Cerebellar cortex (tissue), 1 donor: Measurements from ENCODE around the gene SCAMP1.
"Not testable (repeated sequence)": the region's sequence is repeated elsewhere in the genome, so short reads cannot be mapped to it uniquely, and the experiment has no call there.

Experiments used
- DNase-seq: peaks from one replicate; pipeline ENCODE4 v3.0.0-alpha.2; 2015; ENCODE audit warnings: low spot score

The SCAMP1 gene

GRCh38 chr5:78359831-78360673, at the start of gene SCAMP1:
Gene SCAMP1 (plus strand): TSS chr5:78360617. CDS start chr5:78360672, 55 bp downstream.
- DNase-seq = peak; percentile 90

- DNase-seq = no peak
Observed at GRCh38 chr5:78317515-78317914, 42.9 kb upstream of the SCAMP1 start.

GRCh38 chr5:78318337-78318736, 42.1 kb upstream of the SCAMP1 start:
- DNase-seq = no peak

DNA sequence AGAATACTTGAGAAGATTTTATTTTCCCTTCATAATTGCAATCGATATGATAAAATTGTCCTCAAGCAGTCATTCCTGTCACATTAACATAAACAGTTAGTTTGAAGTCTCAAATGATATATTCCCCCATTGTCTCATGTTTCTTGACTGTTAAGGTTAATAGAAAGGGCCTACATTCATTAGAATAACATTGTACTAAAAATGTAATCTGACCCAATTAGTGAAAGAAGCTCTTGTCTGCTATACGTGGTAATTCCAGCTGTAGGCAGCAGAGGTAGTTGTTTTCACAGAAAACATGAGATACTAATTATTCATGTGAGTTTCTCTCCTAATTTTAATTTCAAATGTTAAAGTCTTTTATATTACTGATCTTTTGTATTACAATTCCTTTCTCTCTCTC, 40.0 kb upstream of the SCAMP1 start:
- DNase-seq = peak; percentile 23

GRCh38 chr5:78323241-78323640, 37.2 kb upstream of the SCAMP1 start:
- DNase-seq = no peak

- DNase-seq = no peak
Observed at GRCh38 chr5:78326930-78327329, 33.5 kb upstream of the SCAMP1 start.

GRCh38 chr5:78327761-78328510, 32.5 kb upstream of the SCAMP1 start:
- DNase-seq = no peak

DNA sequence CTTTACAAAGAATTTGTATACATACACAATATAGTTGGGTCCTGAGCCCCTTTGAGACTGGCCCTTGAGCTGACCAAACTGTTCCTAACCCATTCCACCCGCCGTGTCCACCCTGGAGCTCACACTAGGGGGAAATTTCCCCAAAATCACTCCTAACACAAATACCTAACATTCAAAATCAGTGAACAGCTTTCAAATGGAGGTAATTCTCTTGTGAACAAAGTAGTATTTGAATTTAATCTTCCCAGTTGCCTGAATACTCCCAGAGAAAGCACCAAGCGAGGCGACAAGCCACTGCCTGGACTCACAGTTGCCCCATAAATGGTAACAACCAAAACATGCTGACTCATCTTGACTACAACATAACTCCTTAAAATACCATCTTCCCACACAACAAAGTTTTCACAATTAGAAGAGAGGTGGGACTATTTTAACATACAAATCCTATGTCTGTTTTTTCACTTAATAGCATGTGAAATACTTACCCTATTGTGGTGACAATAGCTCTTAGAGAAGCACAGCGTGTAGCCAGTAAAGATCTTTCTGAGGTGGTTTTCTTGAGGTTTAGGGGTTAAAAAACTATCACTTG, 31.7 kb upstream of the SCAMP1 start:
- no peak for DNase-seq

- no peak for DNase-seq
Observed at GRCh38 chr5:78331523-78332080, 28.8 kb upstream of the SCAMP1 start.

DNA sequence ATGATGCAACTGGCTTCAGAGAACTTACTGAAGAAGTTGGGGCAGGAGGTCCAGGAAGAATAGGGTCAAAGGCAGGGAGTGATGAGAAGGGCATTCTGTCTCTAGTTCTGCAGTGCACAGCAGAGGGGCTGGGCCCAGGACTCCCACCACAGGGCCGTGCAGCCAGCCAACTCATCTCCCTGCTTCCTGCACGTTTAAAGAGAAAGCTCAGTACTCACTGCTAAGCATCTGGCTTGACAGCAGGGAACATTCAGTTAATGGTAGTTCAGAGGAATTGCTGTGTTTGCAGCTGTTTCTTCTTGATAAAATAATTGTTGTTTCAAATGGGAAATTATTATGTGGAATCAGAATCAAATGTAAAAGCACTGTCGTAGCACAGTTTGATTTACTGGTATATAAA, 25.6 kb upstream of the SCAMP1 start:
- DNase-seq = no peak

- DNase-seq = no peak
Observed at GRCh38 chr5:78335976-78336375, 24.4 kb upstream of the SCAMP1 start.

GRCh38 chr5:78336698-78337097, 23.7 kb upstream of the SCAMP1 start:
- no peak for DNase-seq

DNA sequence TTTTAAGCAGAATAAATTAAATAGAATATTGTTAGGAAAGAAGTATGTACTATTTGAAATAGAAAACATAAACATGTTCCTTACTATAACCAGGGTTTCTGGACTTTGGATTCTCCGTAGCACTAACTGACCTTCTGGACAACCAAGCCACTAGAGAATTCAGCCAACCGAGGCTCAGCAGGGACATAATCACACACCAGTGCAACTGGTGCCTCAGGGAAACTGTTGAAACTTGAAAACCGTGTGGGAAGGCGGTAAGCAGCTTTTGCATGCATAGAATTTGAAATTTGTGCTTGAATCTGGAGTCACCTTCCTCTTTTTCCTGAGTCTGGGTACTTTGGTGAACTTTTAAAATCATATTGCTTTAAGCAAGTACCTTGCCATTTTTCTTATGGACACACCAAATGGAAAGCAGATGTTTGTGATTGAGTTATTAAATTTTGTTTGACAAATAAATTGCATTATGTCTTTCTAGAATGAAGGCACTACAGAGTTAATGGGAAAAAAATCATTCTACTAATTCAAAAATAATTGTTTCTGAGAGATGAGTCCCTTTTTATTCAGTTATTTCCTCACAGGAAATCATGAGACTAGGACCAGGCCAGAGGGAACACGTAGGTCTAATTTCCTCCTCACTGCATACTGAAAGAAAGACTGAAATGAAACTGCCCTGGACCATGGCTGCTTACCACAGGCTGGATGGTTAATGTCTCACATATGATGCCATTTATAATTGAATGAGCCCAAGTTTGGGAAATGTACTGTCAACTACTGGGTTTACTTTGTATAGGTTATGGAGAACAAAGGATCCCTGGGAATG, 20.6 kb upstream of the SCAMP1 start:
- DNase-seq = no peak

DNA sequence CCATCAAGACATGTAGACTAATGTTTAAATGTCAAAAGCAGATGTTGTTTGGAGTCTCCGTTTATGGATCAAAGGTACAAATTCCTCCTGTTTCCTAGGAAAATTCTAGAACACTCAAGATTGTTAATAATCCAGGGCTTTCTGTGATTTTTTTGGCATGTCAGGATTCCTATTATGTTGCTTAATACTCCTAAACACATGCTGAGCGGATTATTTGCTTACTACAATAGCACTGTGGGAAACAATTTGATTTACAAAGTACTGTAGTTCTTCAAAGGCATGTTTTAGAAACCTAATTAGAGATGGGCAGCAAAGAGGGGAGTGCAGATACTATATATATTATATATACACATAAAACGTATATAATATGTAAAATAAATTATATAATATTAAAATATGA, 19.0 kb upstream of the SCAMP1 start:
- DNase-seq = no peak

DNA sequence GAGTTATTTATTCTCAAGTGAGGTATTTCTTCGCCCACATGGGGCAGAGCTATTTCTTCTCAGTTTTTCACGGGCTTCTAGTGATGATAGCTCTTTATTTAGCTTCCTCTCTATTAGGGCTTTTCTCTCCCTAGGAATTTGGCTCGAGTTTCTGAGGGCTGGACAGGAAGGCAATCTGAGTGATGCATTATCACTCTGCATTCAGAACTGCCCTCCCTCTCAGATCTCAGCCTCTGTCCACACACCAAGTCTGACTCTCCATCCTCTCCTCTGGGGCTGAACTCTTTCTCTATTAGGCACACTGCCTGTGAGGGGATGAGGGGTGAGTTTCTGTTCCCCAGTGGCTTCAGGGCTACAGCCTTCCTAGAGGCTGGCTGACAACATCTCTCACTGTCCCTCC, 14.9 kb upstream of the SCAMP1 start:
- no peak for DNase-seq

DNA sequence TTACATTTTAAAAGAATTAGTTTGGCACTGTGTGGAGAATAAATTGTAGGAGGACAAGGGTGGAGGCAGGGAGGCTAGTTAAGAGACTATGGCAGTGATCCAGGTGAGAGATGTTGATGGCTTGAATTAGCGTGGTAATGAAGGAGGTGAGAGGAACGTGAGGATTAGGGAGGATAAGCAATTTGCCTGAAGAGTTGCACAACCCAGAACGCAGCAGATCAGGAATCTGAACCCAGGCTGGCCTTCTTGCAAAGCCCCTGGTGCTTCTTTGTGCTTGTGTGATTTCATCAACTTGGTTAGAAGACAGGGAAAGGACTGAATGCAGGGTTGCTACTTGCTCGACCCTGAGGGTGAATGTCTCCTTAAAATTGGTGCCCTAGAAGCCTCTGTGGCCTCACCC, 6.9 kb upstream of the SCAMP1 start:
- DNase-seq = no peak

DNA sequence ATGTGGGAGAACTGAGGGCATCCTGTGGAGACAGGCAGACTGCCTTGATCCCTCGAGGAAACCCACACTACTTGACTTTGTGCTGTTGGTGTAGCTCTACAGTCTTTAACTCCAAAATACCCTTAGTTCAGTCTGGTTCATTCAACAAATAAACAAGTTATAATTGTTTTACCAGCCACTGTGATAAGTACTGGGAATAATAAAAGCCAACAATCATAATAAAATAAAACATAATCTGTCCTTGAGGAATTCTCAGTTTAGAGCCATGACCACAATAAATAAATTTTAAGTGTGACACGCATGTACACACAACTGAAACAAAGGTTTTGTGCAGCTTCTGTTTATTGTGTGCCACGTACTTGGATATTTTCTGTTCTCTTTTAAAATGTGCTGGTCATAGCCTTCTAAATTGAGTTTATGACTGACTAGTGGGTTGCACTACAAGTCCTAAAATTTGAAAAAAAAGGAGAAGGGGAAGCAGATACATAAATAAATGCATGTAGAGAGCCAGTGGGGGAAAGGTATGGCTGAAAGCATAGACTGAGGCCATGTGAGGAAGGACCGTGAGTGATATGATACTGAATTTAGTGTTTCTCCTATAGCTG, 6.2 kb upstream of the SCAMP1 start:
- DNase-seq = no peak

GRCh38 chr5:78355561-78355960, 4.9 kb upstream of the SCAMP1 start:
- no peak for DNase-seq

- not testable (repeated sequence) for DNase-seq
Observed at GRCh38 chr5:78359455-78359830, 974 bp upstream of the SCAMP1 start.

GRCh38 chr5:78360674-78360923, 182 bp downstream of the SCAMP1 start:
- DNase-seq = no peak

DNA sequence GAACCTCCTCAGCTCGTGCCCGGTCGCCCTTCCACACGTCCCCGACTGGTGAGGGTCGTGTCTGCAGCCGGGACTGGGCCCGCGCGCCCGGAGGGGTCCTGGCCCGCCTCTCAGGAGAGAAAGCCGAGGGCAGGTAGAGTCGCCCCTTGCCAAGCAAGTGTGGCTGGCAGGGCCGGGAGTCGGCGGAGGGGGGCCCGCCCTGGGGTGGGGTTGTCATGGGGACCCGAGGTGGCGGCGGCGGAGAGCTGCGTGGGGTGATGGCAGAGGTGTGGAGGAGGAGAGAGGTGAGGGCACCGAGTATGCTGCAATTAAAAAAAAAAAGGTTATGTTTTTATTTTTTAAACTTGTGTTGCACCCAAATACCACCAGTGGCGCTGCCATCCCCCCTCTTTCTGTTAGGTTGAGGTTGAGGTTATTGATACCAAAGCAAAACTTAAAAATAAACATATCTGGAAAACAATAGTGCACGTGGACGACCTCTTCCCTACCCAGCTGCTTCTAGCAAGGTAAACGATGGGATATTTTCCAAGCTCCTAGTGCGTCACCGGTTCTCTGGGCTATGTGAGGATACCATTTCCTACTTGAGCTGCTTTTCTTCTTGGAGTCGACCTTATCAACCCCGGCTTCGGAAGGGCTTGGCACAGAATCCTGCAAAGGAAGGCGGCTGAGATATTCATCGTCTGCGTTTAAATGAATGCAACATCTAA, 660 bp downstream of the SCAMP1 start:
- peak; percentile 65 for DNase-seq
